Middle frontal gyrus (tissue), 1 donor: ENCODE data around the gene FOXP1.
"Not testable (repeated sequence)": the region's sequence is repeated elsewhere in the genome, so short reads cannot be mapped to it uniquely, and the experiment has no call there.

ENCODE experiments used
- DNase-seq: peaks from one replicate; pipeline ENCODE4 v3.0.0-alpha.2; 2015; ENCODE audit warnings: low spot score; ENCODE audit errors: extremely low spot score

FOXP1 gene

GRCh38 chr3:71453822-71454511 is 129.6 kb downstream of the FOXP1 start:
- DNase-seq = no peak

DNA sequence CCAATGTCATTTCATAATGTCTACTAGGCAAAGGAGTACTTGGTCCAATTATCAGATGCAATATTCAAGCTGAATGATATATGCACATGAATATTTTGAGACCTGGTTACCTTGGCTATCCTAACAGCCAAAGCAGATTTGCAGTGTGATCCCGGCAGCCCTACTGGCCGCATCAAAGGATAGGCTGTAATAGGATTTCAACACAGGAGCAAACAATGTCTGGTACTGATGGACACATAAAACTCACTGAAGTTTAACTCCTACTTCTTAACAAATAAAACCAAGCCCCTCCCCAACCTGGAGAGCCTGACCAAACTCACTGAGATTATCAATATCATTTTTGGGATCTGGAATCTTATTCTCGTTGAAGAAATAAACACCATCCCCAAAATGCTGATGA is 130.2 kb downstream of the FOXP1 start:
- DNase-seq = no peak

DNA sequence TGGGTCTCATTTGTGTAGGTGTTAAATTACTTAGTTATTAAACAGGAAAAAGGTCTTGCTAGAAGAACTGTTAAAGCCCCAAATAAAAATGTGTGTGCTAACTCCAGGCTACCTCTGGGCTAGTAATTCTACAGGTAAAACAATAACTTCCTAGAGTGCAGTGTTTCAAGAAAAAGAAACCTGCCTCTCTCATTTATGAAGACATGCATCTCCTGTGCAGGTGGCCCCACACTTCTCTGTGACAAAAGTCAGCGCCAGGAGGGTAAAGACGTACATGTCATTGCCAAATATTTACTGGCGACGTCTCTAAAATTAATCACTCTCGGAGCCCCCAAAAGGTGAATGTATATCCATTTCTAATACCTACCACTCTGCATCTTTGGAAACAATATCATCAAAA is 131.7 kb downstream of the FOXP1 start:
- DNase-seq = no peak

GRCh38 chr3:71451060-71451459 is 132.5 kb downstream of the FOXP1 start:
- DNase-seq = no peak

GRCh38 chr3:71450162-71450561 is 133.4 kb downstream of the FOXP1 start:
- DNase-seq = no peak

DNA sequence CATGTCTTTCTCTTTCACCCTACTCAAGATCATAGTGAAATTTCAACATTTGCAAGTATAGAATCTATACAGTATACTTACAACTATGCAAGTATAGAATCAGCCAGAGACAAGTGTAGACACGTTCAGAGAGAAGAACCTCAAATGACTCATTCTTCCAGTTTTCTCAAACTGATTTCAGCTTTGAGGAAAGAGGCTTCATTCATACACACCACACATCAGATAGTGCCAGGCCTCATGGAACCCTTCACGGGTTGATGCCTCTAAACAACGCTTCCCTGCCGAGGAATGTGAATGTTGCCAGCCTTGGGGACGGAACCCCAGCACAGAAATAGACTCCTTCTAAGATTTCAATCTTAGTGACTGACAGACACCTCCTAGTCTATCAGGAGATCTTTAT is 135.7 kb downstream of the FOXP1 start:
- DNase-seq = no peak

DNA sequence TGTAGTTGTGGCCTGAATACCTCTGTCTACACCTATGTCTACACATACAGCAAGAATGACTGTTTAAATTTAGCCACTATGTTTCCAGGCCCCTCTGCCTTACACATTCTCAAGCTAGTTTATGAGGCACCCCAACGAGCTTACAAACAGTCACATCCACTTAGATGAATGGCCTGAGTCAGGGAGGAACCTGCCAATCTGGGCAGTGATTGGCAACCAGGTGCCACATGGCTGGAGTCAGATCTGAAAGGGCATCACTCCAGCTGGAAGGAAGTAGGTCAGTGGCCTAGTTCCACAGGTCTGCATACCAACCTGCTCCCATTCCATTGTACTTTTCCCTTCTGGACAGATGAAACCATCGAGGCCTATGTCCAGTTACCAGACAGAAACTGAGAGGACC is 136.3 kb downstream of the FOXP1 start:
- no peak for DNase-seq

DNA sequence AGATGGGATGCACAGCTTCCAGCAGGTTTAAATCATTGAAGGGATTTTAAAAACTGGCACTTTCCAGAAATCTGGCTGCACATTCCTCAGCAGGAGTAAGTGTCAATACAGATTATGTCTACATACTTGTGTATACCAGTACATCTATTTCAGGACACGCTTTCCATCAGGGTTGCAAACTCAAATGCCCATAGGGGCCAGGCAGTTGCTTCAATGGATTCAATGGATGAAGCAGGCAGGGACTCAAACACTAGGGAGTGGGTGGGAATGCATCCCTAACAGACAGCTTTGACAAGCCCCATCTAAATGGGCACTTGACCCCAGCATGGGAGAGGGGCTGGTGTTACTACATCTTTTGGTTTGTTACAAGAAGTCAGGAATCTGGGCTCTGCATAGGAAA is 136.8 kb downstream of the FOXP1 start:
- no peak for DNase-seq

GRCh38 chr3:71446260-71446659 is 137.3 kb downstream of the FOXP1 start:
- no peak for DNase-seq

DNA sequence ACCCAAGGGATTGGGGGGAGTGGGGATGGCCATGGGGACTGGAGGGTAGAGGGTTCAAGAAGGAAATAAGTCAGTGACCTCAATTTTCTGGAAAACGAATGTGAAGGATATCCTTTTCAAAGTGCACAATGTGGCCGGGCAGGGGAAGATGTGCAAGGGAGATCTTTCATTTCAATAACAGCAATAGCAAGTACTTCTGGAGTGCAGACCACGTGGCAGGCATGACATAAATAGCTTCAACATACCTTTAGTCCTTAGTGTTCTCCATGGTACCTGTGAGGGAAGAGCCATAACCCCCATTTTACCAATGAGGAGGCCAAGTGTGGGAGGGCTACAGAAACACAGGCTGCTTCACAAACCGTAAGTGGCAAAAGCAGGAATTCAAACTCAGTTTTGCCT is 138.7 kb downstream of the FOXP1 start:
- DNase-seq = no peak

DNA sequence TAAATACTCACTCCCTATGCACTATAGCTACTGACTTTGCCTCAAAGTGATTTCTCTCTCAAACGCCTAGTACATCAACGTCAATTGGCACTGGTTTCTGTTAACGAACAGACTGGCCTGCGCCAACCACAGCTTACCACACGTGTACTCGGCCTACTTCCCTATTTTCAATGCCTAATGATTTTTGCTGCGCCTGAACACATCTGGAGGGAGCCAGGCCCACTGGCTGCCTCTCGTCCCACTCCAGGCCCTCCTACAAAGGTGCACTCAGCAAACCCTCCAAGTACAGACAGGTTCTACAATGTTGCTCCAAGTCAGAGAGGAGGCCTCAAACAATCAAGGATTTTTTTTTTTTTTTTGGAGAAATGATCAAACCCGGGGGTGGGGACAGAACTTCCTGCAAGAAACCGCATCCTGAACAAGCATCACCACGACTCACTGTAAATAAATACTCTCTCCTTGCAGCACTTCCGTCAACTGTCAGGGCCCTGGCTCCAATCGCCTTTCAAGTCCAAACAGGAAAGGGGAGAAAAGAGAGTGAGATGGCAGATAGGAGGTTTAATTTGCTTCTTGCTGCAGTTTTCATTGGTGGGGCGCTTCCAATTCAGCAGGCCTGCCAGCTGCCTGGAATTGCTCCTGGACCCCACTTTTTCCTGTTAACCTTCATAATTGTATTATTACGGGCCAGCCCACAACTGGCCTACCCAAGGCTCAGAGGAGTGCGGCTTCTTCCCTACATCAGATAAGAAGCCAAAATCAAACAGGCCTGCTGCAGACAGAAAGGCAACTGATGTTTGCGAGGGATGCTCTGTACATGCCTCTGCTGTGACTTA is 139.3 kb downstream of the FOXP1 start:
- no peak for DNase-seq

DNA sequence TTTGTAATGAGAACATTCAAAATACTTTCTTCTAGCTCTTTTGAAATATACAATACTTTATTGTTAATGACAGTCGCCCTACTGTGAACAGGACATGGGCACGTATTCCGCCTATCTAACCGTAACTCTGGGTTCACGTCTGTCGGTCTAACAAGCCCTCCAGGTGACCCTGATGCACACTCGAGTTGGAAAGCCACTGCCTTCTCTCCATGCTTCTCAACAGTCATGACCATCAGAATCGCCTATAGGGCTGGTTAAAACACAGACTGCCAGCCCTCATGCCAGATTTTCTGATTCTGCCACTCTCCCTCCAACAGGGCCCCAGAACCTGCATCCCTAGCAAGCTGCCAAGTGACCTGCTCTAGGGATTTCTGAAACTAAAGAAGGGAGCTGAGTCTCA is 140.2 kb downstream of the FOXP1 start:
- no peak for DNase-seq

DNA sequence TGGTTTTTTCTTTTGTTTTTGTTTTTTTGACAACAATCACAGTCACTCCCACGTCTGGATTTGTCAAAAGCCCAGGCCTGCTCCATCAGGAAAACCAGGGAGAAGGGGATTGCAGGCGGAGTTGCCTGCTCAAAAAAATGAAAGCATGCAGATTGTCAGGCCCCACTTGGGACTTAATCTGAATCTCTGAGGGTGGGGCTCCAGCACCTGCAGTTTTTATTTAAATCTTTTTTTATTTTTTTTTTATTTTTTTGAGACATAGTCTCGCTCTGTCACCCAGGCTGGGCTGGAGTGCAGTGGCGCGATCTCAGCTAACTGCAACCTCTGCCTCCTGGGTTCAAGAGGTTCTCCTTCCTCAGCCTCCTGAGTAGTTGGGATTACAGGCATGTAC is 140.9 kb downstream of the FOXP1 start:
- DNase-seq = no peak

GRCh38 chr3:71441925-71442651 is 141.4 kb downstream of the FOXP1 start:
- DNase-seq = no peak

- no peak for DNase-seq
Observed at GRCh38 chr3:71441217-71441924, 142.2 kb downstream of the FOXP1 start.

DNA sequence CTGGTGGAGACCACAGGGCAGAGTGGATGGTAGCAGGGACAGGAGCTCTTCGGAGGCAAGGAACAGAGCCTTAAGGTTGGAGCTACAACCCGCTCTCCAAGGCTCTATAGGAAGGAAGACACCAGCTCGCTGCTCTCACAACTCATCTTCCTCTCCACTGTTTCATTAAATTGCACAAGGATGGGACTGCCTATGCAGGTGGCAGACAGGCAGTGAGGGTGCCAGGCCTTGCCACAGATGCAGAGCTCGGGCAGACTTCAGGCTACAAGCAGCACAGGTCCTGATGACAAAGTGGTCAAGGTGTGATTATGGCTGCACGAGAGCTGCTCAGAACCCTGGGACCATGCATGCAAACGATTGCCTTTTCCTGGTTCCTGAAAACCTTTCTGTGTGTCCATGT is 144.6 kb downstream of the FOXP1 start:
- DNase-seq = no peak

- DNase-seq = no peak
Observed at GRCh38 chr3:71438071-71438685, 145.3 kb downstream of the FOXP1 start.

DNA sequence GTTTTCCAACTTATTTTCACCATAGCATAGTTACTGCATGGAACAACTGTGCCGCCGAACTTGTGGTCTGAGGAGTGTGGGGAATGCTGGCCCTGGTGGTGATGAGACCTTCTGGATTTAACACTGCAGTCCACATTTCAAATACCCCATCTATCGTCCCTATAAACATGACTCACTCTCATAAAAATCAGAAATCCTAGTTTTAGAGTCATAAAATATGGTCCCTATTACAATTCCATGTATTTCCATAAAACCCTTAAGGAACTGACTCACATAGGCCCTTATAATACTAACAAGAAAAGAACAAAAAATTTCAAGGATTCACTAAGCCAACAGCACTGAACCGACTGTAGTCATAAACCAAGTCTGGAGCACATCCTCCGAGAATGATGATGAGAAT is 147.2 kb downstream of the FOXP1 start:
- DNase-seq = no peak

- DNase-seq = not testable (repeated sequence)
Observed at GRCh38 chr3:71435836-71436235, 147.7 kb downstream of the FOXP1 start.

DNA sequence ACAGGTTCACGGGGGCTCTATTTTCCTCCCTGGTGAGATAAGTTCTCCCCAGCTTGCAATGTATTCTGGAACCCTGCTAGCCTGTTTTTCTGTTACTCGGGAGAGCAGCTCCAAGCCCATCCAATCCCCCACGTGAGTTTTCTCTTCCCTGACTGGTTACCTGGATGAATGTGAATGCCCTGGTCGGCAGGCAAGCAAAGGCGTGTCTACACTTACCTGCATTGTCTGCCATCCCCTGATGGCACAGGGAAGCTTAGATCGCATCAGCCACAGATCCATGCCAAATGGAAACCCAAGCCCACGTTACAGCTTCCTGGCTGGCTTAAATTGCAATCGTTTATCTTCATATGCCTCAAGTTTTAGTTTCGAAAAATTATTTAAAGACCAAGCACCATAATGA is 149.9 kb downstream of the FOXP1 start:
- no peak for DNase-seq
